NCI-H1092 treated with DMSO at 0.1 percent for 48 hours (cell line): ENCODE results near the gene PMM2.

ENCODE experiments used
- DNase-seq: peaks from one replicate; lab custom pipeline; 2025; lab: John Stamatoyannopoulos, UW

Gene PMM2

DNA sequence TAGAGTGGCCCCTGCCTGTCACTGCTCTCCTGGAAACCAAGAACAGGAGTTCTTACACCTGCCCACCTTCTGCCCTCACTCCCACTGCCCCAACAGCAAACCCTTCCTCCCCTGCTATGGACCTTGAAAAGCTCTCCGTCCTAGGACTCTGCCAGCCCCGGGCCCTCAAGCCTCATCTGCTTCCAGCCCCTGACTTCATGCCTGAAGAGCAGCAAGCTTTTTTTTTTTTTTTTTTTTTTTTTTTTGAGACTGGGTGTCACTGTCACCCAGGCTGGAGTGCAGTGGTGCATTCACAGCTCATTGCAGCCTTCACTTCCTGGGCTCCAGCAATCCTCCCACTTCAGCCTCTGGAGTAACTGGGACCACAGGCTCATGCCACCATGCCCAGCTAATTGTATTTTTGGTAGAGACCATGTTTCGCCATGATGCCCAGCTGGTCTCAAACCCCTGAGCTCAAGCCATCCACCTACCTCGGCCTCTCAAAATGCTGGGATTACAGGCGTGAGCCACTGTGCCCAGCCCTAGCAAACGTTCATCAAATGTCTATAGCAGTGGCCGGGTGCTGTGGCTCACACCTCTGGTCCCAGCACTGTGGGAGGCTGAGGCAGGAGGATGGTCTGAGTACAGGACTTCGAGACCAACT is 54.2 kb downstream of the PMM2 start:
- no peak for DNase-seq

GRCh38 chr16:8852534-8852933 is 54.9 kb downstream of the PMM2 start:
- DNase-seq, result no peak

- no peak for DNase-seq
Observed at GRCh38 chr16:8853150-8853549, 55.5 kb downstream of the PMM2 start.

DNA sequence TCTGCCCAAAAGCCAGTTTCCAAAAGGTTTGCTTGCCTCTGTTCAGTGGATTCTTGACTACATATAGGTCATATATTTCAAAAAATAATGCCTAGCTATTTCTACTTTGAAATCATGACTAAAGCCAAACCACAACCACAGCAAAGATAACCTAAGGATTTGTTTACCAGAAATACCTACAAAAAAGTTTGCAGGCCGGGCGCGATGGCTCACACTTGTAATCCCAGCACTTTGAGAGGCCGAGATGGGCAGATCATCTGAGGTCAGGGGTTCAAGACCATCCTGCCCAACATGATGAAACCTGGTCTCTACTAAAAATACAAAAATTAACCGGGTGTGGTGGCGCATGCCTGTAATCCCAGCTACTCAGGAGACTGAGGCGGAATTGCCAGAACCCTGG is 56.0 kb downstream of the PMM2 start:
- no peak for DNase-seq

GRCh38 chr16:8854298-8854948 is 56.8 kb downstream of the PMM2 start:
- DNase-seq, result no peak

GRCh38 chr16:8855051-8855786 is 57.6 kb downstream of the PMM2 start:
- no peak for DNase-seq

- DNase-seq, result no peak
Observed at GRCh38 chr16:8855972-8856371, 58.3 kb downstream of the PMM2 start.

DNA sequence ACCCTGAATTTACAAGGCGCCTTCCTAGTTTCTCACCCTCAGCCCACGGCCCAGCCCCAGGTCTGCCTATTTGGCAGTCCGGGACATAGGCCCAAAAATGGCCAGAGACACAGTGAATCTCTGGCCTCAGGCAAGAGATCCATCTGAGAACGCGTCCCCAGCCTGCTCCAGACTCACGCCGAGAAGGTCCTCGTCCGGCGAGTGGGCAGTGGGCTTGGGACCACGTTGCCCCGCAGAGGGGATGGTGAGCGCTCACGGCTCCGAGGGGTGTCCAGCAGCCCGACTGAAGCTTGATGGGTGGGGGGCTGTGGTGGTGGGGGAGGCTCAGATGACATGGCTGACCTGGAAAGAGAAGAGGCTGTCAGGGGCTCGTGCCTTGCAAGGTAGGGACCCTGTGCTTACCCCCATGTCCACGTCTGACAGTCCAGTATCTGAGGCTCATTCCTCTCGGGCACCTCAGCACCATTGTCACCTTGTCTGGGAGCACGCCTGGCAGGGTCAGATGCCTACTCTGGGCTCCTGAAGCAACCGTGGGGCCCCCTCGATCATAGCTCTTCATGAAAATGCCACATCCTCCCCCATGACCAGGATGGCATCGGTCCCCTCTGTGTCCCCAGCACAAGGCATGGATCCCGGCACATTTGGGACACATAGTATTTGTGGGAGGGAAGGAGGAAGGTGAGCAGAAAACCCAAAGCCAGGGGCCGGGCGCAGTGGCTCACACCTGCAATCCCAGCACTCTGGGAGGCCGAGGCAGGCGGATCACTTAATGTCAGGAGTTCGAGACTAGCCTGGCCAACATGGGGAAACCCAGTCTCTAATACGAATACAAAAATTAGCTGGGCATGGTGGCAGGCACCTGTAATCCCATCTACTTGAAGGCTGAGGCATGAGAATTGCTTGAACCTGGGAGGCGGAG is 61.6 kb downstream of the PMM2 start:
- DNase-seq, result no peak

- DNase-seq, result no peak
Observed at GRCh38 chr16:8859913-8860881, 62.6 kb downstream of the PMM2 start.

DNA sequence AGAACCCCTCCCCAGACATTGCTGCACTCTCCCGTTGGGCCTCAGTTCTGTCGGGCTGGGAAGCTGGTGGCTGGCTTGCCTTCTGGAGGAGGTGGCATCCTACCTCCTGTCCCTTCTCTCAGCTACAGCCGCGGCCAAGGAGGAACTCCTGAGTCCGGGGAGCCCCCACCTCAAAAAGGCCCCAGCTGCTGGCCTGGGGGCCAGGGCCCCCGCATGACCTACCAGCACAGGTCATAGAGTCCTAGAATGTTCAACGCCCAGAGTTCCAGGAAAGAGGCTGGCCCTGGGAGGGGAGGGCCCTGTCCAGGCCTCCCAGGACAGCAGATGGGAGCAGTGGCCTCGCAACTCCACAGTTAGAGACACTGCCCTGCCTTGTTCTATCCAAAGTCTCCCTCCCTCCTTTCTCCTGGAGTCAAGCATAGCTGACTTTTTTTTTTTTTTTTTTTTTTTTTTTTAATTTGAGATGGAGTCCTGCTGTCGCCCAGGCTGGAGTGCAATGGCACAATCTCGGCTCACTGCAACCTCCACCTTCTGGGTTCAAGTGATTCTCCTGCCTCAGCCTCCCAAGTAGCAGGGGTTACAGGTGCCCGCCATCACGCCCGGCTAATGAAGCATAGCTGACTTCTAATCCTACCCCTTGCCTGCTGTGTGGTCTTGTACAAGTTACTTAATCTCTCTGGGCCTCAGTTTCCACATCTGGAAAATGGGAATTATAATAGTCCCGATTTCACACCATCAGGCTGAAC is 64.1 kb downstream of the PMM2 start:
- DNase-seq, result no peak

DNA sequence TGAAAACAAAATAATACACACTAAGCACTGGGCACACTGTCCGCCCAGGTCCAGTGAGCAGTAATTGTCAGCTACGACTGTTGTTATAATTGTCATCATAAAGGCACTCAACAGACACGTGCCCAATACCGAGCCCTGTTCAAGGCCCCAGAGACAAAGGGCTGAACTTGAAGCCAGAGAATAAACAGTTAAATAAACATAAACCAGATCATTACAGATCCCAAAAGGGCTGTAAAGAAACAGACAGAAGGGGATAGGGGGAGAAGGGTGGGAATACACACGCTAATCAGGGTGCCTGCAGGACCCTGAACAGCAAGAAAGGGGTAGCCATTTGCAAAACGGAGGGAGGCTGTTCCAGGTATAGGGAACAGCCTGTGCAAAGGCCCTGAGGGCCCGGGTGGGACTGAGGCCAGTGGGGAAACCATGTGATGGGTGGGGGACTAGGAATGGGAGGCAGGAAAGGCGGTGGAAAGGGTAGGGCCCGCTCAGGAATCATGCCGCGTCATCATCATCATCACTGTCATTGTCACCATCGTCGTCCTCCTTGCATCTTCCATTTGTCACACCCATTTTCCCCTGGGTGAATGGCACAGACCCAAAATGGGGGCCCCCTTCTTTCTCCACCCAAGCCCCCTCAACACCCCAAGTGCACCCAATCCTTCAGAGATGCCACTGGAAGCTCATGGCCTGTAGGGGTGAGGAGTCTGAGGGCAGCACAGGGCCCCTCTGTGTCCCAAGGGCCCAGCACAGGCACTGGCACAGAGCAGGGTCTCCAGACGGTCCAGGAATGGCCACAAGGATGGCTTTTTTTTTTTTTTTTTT is 64.9 kb downstream of the PMM2 start:
- no peak for DNase-seq

GRCh38 chr16:8863594-8864424 is 66.2 kb downstream of the PMM2 start:
- no peak for DNase-seq

GRCh38 chr16:8864480-8865110 is 67.0 kb downstream of the PMM2 start:
- DNase-seq, result no peak

DNA sequence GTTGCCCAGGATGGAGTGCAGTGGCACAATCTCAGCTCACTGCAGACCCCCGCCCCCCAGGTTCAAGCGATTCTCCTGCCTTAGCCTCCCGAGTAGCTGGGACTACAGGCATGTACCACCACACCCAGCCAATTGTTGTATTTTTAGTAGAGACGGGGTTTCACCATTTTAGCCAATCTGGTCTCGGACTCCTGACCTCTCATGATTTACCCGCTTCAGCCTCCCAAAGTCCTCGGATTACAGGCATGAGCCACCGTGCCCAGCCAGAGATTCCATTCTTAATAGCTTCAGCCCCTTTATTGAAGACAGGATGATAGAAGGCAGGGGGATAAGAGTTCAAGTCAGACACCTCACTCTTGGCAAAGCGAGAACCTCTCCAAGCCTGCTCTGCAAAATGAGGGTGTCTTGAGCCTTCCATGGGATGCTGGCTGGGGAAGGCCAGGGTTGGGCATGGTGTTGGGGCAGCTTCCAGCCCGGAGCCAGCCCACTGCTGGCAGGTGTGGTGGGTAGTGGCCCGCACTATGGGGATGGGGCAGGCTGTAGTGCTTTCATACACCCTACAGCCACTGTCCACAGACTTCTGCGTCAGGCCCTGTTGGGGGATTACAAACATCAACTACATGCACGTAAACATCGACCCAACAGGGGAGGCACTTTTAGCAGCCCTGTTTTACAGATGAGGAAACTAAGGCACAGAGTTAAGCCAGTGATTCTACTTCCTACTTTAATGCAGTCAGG is 67.7 kb downstream of the PMM2 start:
- DNase-seq, result no peak

- DNase-seq, result peak; percentile 21
Observed at GRCh38 chr16:8866118-8866883, 68.7 kb downstream of the PMM2 start.

DNA sequence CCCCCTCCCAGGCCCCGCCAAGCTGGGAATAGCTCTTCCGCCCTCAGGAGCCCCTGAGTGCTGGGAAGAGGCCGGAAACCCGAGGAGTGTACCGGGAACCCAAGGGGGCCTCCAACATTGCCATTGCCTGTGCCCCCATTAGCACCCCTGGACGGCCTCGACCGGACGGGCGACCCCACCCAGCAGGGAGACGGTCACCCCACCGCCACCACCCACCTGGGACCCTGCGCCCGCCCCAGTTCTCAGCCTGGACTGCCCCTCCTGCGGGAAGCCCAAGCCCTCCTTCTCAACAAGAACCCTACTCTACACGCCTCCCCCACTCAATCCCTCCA is 69.2 kb downstream of the PMM2 start:
- no peak for DNase-seq
